LNCAP (cell line): ENCODE measurements around the gene PPP2R5C.

Source experiments
- TF ChIP-seq, protein P1 (sequence below): fragments of 450-650 bp; IDR thresholded peaks from 2 replicates; pipeline ENCODE4 v1.5.1; 2017; ENCODE audit warnings: mild to moderate bottlenecking

The PPP2R5C gene

DNA sequence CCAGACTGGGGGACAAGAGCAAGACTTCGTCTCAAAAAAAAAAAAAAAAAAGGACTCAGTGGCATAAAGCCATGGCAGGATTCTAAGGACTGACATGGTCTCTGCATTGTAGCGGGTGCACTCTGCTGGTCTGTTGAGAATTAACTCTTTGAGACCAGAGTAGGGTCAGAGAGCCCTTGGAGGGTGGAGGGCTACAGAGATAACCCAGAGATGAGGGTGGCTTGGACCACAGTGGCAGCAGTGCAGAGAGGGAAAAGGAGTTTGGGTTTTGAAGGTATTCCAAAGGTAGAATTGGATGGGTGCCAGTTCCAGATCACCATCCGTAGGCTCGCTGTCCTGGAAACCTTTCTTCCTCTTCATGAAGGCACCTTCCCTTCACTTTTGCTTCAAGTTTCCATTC is 188.6 kb downstream of the PPP2R5C start:
- TF ChIP-seq, protein P1, sequence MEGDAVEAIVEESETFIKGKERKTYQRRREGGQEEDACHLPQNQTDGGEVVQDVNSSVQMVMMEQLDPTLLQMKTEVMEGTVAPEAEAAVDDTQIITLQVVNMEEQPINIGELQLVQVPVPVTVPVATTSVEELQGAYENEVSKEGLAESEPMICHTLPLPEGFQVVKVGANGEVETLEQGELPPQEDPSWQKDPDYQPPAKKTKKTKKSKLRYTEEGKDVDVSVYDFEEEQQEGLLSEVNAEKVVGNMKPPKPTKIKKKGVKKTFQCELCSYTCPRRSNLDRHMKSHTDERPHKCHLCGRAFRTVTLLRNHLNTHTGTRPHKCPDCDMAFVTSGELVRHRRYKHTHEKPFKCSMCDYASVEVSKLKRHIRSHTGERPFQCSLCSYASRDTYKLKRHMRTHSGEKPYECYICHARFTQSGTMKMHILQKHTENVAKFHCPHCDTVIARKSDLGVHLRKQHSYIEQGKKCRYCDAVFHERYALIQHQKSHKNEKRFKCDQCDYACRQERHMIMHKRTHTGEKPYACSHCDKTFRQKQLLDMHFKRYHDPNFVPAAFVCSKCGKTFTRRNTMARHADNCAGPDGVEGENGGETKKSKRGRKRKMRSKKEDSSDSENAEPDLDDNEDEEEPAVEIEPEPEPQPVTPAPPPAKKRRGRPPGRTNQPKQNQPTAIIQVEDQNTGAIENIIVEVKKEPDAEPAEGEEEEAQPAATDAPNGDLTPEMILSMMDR = no peak

GRCh38 chr14:101950516-101951215 is 189.2 kb downstream of the PPP2R5C start:
- TF ChIP-seq, protein P1 = no peak

DNA sequence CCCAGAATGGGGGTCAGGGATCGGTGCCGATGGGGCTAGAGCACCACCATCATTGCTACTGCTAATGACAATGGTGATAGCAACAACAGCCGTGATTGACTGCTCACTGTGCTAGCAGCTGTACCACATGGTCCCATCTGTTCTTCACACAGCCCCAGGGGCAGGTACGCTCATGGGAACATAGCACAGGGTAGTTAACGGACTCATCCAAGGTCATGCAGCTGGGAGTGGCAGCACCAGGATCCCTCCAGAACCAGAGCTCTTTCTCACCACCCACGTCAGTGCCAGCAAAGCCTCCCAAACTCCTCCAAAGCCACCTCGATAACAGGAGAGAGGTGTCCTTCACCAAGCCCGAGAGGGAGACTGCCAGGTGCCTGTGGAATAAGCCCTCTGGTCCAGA is 191.6 kb downstream of the PPP2R5C start:
- TF ChIP-seq, protein P1 = no peak

- TF ChIP-seq, protein P1 = no peak
These were observed 193.0 kb downstream of the PPP2R5C start for GRCh38 chr14:101954501-101954900.

DNA sequence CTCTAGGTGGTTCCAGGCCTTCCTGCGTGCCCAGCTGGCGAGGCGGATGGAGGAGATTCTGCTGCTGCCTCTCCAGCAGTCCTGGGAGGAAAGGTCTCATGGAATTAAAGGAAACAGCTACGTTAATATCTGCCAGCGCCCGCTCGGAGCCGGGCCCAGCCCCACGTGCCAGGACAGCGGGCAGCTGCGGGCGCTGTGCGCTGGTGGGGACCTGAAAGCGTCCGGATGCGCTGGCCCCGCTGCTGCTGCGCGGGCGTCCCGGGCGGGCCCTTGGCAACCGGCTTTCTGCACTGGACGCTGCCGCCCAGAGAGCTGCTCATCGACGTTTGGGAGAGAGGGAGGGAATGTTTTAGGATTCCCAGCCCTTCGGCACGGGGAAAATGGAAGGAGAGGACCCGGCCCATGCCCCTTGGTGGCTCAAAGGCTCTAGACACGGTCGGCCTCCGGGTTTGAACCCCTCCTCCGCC is 194.2 kb downstream of the PPP2R5C start:
- TF ChIP-seq, protein P1 = no peak

GRCh38 chr14:101956179-101956885 is 194.8 kb downstream of the PPP2R5C start:
- TF ChIP-seq, protein P1 = no peak

DNA sequence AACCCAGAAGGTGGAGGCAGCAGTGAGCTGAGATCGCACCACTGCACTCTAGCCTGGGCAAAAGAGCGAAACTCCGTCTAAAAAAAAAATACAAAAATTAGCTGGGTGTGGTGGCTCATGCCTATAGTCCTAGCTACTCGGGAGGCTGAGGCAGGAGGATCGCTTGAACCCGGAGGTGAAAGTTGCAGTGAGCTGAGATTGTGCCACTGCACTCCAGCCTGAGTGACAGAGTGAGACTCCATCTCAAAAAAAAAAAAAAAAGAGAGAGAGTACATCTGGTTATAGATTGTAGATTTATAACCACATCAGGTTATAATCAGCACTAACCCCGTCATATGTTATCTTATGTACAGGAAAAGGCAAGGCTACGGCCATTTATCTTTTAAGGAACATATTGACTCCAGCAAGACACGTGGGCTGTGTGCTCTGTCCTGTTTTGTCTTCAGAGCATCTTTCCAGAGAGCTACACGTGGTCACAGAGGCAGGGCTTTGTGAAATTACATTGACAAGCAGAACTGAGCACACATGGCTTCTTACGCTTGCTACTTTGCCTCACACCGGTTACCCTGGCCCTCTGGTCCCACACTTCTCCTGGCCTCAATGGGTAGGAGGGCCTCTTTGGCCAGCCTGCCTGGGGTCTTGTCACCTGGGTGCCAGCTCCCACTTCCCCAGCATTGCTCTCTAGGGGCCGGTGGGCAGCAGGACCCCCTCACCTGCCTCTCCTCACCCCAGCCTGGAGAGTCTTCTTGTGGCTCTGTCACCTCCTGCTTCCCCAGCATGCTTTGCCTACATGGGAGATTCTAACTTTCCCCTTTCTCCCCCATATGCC is 196.1 kb downstream of the PPP2R5C start:
- TF ChIP-seq, protein P1 = no peak
